WI38 (cell line): ENCODE data around the gene P4HA2.

ENCODE experiments used
- H3K4me3 ChIP-seq: 2 replicates; pipeline ENCODE4 v1.5.1; 2011; ENCODE audit warnings: low read depth, mild to moderate bottlenecking, control low read depth, low read length
- TF ChIP-seq, protein P1 (sequence below): IDR thresholded peaks from 2 replicates; pipeline ENCODE4 v1.5.1; 2012; ENCODE audit warnings: low read depth, mild to moderate bottlenecking, control low read depth, low read length

P4HA2 gene

DNA sequence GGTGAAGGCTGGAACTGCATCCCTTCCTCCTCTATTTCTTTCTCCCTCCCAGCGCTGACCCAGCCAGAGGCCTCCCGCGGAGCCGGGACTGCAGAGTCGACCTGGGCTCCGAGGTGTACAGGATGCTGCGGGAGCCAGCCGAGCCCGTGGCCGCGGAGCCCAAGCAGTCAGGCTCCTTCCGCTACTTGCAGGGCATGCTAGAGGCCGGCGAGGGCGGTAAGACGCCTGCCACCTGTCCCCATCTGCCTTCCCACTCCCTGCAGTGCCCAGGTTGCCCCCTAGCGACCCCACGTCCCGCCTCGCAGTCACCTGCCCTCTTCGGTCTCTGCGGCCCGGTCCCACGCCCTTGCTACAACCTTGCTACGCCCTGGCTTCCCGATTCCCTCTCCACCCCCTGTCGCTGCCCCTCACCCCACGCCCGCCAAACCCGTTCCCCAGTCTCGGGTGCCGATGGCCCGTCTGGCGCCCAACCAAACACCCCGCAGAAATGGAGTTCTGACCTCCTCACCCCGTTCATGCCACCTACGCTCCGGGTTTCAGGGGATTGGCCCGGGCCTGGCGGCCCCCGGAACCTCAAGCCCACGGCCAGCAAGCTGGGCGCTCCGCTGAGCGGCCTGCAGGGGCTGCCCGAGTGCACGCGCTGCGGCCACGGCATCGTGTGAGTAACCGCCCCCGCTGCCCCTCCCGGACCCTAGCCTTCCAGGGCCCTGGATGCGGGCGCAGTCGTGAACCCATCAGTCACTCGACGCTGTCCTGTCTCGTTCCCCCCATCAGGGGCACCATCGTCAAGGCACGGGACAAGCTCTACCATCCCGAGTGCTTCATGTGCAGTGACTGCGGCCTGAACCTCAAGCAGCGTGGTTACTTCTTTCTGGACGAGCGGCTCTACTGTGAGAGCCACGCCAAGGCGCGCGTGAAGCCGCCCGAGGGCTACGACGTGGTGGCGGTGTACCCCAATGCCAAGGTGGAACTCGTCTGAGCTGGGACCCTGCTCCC is 43.9 kb upstream of the P4HA2 start:
- TF ChIP-seq, protein P1, sequence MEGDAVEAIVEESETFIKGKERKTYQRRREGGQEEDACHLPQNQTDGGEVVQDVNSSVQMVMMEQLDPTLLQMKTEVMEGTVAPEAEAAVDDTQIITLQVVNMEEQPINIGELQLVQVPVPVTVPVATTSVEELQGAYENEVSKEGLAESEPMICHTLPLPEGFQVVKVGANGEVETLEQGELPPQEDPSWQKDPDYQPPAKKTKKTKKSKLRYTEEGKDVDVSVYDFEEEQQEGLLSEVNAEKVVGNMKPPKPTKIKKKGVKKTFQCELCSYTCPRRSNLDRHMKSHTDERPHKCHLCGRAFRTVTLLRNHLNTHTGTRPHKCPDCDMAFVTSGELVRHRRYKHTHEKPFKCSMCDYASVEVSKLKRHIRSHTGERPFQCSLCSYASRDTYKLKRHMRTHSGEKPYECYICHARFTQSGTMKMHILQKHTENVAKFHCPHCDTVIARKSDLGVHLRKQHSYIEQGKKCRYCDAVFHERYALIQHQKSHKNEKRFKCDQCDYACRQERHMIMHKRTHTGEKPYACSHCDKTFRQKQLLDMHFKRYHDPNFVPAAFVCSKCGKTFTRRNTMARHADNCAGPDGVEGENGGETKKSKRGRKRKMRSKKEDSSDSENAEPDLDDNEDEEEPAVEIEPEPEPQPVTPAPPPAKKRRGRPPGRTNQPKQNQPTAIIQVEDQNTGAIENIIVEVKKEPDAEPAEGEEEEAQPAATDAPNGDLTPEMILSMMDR = no peak
- H3K4me3 ChIP-seq = no peak overlapping the region

- no peak overlapping the region for H3K4me3 ChIP-seq
These were observed 43.1 kb upstream of the P4HA2 start for GRCh38 chr5:132270706-132271105.

GRCh38 chr5:132270335-132270665 is 42.6 kb upstream of the P4HA2 start:
- no peak overlapping the region for H3K4me3 ChIP-seq
- TF ChIP-seq, protein P1 = no peak

More at GRCh38 chr5:132270706-132271105, 43.1 kb upstream of the P4HA2 start:
- TF ChIP-seq, protein P1 = no peak

DNA sequence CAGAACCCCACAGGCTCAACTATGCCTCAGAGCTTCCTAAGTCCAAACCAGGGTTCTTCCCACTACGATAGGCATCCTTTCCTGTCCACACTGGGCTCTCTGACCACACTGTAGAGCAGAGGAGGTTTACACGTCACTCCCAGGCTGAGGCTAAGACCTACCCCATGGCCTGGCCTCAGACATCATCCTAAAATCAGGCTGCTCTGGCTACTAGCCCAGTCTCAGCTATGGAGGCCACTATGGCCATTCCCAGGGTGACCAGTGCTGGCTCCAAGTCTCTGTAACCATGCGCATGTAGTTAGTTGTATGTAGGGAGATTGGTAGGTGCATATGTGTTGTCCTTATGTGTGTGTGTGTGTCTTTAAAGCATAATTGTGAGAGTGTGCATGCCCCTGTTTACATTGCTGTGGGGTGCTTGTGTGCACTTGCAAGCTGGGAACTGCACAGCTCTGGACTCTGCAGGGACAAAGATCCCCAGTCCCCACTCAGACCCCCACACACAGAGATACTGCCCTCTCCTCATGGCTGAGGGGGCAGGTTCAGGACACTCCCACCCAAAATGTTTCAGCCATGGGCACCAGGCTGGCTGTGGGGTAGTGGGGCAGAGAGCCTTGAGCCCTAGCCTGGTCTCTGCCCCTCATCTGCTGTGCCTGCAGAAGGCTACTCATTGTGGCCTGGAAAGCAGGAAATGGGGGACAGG is 42.1 kb upstream of the P4HA2 start:
- no peak overlapping the region for H3K4me3 ChIP-seq
- TF ChIP-seq, protein P1 = no peak

DNA sequence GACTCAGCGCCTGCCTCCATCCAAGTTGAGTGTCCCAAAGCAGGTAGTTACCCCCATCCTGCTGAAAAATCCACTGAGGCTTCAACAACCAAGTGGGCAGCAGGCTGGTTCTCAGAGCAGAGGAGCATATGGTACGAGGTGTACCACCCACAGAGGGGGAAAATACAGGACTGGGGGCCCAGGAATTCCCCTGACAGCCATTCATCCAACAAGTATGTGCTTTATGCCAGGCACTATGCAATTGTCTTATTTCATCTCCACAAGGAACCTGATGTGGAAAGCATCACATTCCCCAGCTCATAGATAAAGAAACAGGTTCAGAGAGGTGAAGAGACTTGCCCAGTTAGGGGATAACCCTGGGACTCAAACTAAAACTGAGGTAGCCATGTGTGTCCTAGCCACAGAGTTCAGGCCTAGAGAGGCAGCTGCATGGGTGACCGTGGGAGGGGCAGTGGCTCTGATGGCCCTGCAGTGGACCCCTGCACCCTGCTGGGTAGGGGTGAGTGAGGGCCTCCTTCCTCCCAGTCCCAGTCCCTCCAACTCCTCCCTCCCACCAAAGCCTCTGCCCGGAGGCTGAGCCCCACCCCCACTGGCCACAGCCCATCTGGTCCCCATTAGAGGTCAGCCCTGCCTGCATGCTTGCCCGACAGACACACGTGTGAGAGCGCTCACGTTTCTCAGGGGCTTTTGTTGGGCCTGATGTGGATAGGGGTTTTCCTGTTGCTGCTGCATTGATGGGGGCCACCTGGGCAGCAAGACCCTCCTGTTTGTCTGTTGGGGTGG is 41.3 kb upstream of the P4HA2 start:
- TF ChIP-seq, protein P1 = no peak
- no peak overlapping the region for H3K4me3 ChIP-seq

- TF ChIP-seq, protein P1 = no peak
- no peak overlapping the region for H3K4me3 ChIP-seq
These were observed 40.5 kb upstream of the P4HA2 start for GRCh38 chr5:132267931-132268768.
